Measurements from ENCODE around the gene SIRT7. TPM values are rescaled to one million over a fixed set of nuclear protein-coding genes. Genes with fewer than 3 reads are reported as not detected.

Gene SIRT7
- total RNA-seq, 2 experiments from 2014 or later = 56.7 to 57.5 TPM

DNA sequence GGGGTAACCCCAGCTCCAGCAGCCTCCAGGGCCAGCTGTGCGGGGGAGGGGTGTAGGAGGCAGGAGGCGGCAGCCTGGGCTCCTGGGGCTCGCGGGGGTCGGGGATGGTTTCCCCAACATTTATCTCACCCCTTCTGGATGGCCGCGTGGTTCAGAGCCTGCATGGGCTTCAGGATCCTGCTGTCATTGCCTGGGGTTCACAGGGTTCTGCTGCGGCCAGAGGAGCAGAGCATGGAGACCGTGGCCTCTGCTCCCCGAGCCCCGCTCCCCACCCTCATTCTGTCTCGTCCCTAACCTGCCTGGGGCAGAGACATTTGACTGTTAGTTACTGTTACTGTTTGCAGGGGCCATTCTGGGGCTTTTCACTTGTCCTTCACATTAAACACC, 24.2 kb upstream of the SIRT7 start:
- Histone ChIP-seq H3K9me3 (ENCODE audit: control insufficient read depth in 1 of 2, insufficient read depth in 1 of 2, low read length in 2 of 2) (peaks cover 0 to 11% of the 10 kb centered on the region in 2 experiments), H3K4me1 (ENCODE audit: insufficient read depth, low read length) (peaks cover 8% of the 10 kb centered on the region), H3K27ac (ENCODE audit: low read depth in 1 of 2, low read length in 2 of 2) (no peak overlapping the region), H3K4me3 (ENCODE audit: low read length) (no peak overlapping the region), H3K27me3 (ENCODE audit: control insufficient read depth in 1 of 2, insufficient read depth in 2 of 2, low read length in 2 of 2) (peaks cover 0 to 9% of the 10 kb centered on the region in 2 experiments), H3K36me3 (ENCODE audit: insufficient read depth, low read length) (no peaks in the 10 kb centered on the region)
- DNase-seq = no peak
- CTCF ChIA-PET = no interaction called here
- Mint-ChIP-seq H3K4me3 (no peak overlapping the region), H3K9me3 (no peaks in the 10 kb centered on the region), H3K4me1 (ENCODE audit: low read depth) (no peaks in the 10 kb centered on the region), H3K27ac (no peak overlapping the region), H3K36me3 (ENCODE audit: low read depth) (no peaks in the 10 kb centered on the region), H3K27me3 (peaks cover 6% of the 10 kb centered on the region)
- intact Hi-C loops (cut with DNase I, micrococcal nuclease) = no loop called here
- ATAC-seq (ENCODE audit: poor library complexity) = no peak
- POLR2A ChIA-PET = no interaction called here
- TF ChIP-seq, protein P1, sequence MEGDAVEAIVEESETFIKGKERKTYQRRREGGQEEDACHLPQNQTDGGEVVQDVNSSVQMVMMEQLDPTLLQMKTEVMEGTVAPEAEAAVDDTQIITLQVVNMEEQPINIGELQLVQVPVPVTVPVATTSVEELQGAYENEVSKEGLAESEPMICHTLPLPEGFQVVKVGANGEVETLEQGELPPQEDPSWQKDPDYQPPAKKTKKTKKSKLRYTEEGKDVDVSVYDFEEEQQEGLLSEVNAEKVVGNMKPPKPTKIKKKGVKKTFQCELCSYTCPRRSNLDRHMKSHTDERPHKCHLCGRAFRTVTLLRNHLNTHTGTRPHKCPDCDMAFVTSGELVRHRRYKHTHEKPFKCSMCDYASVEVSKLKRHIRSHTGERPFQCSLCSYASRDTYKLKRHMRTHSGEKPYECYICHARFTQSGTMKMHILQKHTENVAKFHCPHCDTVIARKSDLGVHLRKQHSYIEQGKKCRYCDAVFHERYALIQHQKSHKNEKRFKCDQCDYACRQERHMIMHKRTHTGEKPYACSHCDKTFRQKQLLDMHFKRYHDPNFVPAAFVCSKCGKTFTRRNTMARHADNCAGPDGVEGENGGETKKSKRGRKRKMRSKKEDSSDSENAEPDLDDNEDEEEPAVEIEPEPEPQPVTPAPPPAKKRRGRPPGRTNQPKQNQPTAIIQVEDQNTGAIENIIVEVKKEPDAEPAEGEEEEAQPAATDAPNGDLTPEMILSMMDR (IDR thresholded peaks at IDR 0.05) = no peak

DNA sequence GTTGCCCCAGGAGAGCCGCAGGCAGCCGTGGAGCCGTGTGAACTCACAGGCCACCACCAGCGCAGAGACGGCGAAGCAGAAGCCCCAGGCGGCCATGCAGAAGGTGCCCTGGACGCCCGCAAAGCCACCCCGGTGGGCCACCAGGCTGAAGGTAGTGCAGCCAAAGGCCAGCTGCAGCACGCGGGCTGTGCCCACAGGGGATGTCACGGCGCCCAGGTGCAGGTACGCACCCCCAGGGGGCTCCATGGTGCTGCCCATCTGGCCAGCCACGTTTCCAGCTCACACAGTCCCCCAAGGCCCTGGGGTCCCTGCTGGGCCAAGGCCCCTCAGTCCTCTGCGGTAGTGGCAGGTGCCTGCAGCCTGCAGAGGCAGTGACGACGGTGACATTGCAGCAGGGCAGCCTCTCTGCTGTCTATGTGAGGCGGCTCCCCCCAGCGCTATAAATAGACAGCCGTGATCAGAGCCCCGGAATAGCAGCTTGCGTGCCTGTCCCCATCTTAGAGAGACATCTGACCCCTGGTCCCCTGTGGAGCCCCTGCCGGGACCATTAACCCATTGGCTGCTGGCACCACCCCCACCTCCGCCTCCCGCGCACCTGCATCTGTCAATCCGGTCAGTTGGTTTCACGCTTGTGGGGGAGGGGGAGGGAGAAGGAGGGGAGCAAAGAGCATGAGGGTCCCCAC, 23.6 kb upstream of the SIRT7 start:
- no peaks in the 10 kb centered on the region for H3K36me3 Mint-ChIP-seq (ENCODE audit: low read depth)
- Histone ChIP-seq H3K9me3 (ENCODE audit: control insufficient read depth in 1 of 2, insufficient read depth in 1 of 2, low read length in 2 of 2) (peaks cover 0 to 11% of the 10 kb centered on the region in 2 experiments), H3K4me1 (ENCODE audit: insufficient read depth, low read length) (peaks cover 12% of the 10 kb centered on the region), H3K27me3 (ENCODE audit: control insufficient read depth in 1 of 2, insufficient read depth in 2 of 2, low read length in 2 of 2) (peaks cover 0 to 9% of the 10 kb centered on the region in 2 experiments), H3K27ac (ENCODE audit: low read depth in 1 of 2, low read length in 2 of 2) (no peak overlapping the region), H3K4me3 (ENCODE audit: low read length) (no peak overlapping the region), H3K36me3 (ENCODE audit: insufficient read depth, low read length) (no peaks in the 10 kb centered on the region)
- TF ChIP-seq, protein P1 (IDR thresholded peaks at IDR 0.05) = no peak
- intact Hi-C loops (cut with DNase I, micrococcal nuclease) = no loop called here
- ATAC-seq (ENCODE audit: poor library complexity) (no peak), DNase-seq (no peak)
- no peak overlapping the region for H3K27ac Mint-ChIP-seq
- POLR2A ChIA-PET = no interaction called here
- H3K4me3 Mint-ChIP-seq = no peak overlapping the region
- H3K27me3 Mint-ChIP-seq = peaks cover 6% of the 10 kb centered on the region
- no peaks in the 10 kb centered on the region for H3K9me3 Mint-ChIP-seq
- CTCF ChIA-PET = interaction anchor here (1.9 kb wide), 1 partner anchor 18 kb away, joined by 4 read pairs; no protein-coding TSS in a partner anchor
- no peaks in the 10 kb centered on the region for H3K4me1 Mint-ChIP-seq (ENCODE audit: low read depth)

DNA sequence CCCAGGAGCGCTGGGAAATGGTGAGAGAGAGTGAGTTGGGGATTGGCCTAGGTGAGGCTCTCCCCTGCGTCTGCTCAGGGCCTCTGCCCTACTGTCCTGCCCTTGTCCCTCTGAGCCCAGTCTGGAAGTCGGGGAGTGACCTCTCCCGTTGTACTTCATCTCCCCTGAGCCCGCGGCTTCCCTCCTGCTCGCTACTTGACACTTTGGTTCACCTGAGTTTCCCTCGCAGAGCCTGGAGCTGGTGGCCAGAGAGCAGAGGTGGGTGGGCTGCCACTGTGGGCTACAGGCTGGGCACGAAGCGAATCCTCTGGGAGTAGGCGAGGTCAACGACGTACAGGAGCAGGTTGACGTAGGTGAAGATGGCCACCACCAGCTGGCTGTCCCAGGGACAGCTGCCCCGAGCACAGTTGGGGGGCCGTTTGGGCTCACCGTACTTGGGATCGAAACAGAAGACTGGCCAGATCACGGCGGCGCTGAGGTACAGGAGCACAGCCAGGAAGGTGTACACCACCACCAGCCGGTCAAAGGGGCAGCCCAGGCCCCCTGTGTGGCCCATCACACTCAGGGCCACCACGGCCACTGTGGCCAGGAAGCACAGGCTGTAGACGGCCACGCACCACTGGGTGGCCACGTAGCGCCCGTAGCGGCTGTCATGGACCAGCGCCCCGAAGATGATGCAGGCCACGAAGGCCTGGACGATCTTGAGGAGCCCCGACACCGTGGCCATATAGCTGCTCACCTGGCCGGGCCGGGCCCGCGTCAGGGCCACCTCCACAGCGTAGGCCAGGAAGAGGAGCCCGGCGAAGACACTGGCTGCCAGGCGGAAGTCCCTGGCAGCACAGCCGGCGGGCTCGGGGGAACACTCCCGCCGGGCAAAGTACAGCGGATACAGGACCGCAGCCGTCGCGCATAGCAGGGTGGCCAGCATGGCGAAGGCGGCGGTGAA, 22.8 kb upstream of the SIRT7 start:
- peaks cover 0 to 11% of the 10 kb centered on the region in 2 experiments for H3K9me3 ChIP-seq (ENCODE audit: control insufficient read depth in 1 of 2, insufficient read depth in 1 of 2, low read length in 2 of 2)
- no peak overlapping the region for H3K27ac ChIP-seq (ENCODE audit: low read depth in 1 of 2, low read length in 2 of 2)
- H3K36me3 ChIP-seq (ENCODE audit: insufficient read depth, low read length) = no peaks in the 10 kb centered on the region
- peaks cover 0 to 9% of the 10 kb centered on the region in 2 experiments for H3K27me3 ChIP-seq (ENCODE audit: control insufficient read depth in 1 of 2, insufficient read depth in 2 of 2, low read length in 2 of 2)
- no peak overlapping the region for H3K4me3 ChIP-seq (ENCODE audit: low read length)
- ChIA-PET POLR2A (no interaction called here), CTCF (interaction anchor here (1.9 kb wide), 1 partner anchor 19 kb away, joined by 4 read pairs; no protein-coding TSS in a partner anchor)
- no peak overlapping the region for H3K27ac Mint-ChIP-seq
- no peaks in the 10 kb centered on the region for H3K4me1 Mint-ChIP-seq (ENCODE audit: low read depth)
- no peaks in the 10 kb centered on the region for H3K36me3 Mint-ChIP-seq (ENCODE audit: low read depth)
- H3K9me3 Mint-ChIP-seq = no peaks in the 10 kb centered on the region
- intact Hi-C loops (cut with DNase I, micrococcal nuclease) = no loop called here
- H3K27me3 Mint-ChIP-seq = peaks cover 6% of the 10 kb centered on the region
- DNase-seq (no peak), ATAC-seq (ENCODE audit: poor library complexity) (no peak)
- peak overlapping the region; percentile 38 for H3K4me3 Mint-ChIP-seq
- TF ChIP-seq, protein P1 (IDR thresholded peaks at IDR 0.05) = no peak
- H3K4me1 ChIP-seq (ENCODE audit: insufficient read depth, low read length) = peaks cover 16% of the 10 kb centered on the region

Measured in CD4-positive, alpha-beta T cell (primary cell).